ENCODE data around the gene ELL2. TPM values are rescaled to one million over a fixed set of nuclear protein-coding genes. Genes with fewer than 3 reads are reported as not detected.

ELL2 gene
- polyA plus RNA-seq, 3 donors, result 3.1 to 8.1 (median 5.8) TPM

- peaks cover 0 to 6% (median 4%) of the 10 kb centered on the region in 7 donors for H3K9me3 Mint-ChIP-seq
- Histone ChIP-seq H3K36me3 (replicated peaks in 1 of 2; ENCODE audit: control insufficient read depth in 1 of 2, insufficient read depth in 2 of 2, low read length in 2 of 2) (no peaks in the 10 kb centered on the region), H3K4me2 (replicated peaks; ENCODE audit: extremely low read depth, low read length, poor library complexity, severe bottlenecking) (no peak overlapping the region), H4K20me1 (ENCODE audit: insufficient read depth, low read length) (peaks cover 88% of the 10 kb centered on the region), H2AFZ (ENCODE audit: insufficient read depth, low read depth, low read length, poor library complexity, severe bottlenecking) (no peak overlapping the region), H3K27me3 (ENCODE audit: control insufficient read depth in 2 of 2, insufficient read depth in 2 of 2, low read length in 2 of 2) (no peaks in the 10 kb centered on the region), H3K4me3 (replicated peaks in 1 of 3; ENCODE audit: low read depth in 2 of 3, low read length in 3 of 3) (no peak overlapping the region), H3K27ac (ENCODE audit: low read depth in 1 of 2, low read length in 2 of 2) (no peak overlapping the region), H3K9ac (ENCODE audit: insufficient read depth, low read length, poor library complexity, severe bottlenecking) (no peak overlapping the region), H3K9me3 (replicated peaks in 1 of 2; ENCODE audit: control insufficient read depth in 1 of 2, insufficient read depth in 1 of 2, low read length in 2 of 2) (no peaks in the 10 kb centered on the region), H3K79me2 (ENCODE audit: insufficient read depth, low read length) (peaks cover 17% of the 10 kb centered on the region), H3K4me1 (ENCODE audit: control insufficient read depth in 1 of 2, insufficient read depth in 2 of 2, low read length in 2 of 2) (no peaks in the 10 kb centered on the region)
- no peak overlapping the region for H3K4me3 Mint-ChIP-seq
- peaks cover 0 to 1% (median 1%) of the 10 kb centered on the region in 3 donors for H3K27me3 Mint-ChIP-seq (ENCODE audit: low read depth in 3 of 3)
- no peak for TF ChIP-seq CTCF (IDR thresholded peaks at IDR 0.05)
- intact Hi-C loops (cut with micrococcal nuclease), result no loop called here
- H3K27ac Mint-ChIP-seq, result no peak overlapping the region
- DNase-seq, result no peak
- peaks cover 5 to 9% of the 10 kb centered on the region in 2 donors for H3K36me3 Mint-ChIP-seq
- WGBS (ENCODE audit: insufficient coverage), result no CpG with 5 or more reads among the region's 1 CpG
- peaks cover 10% of the 10 kb centered on the region for H3K4me1 Mint-ChIP-seq
Observed at GRCh38 chr5:95949810-95950209, 11.8 kb downstream of the ELL2 start.

- intact Hi-C loops (cut with micrococcal nuclease), result no loop called here
- no peak for DNase-seq
- Histone ChIP-seq H4K20me1 (ENCODE audit: insufficient read depth, low read length) (peaks cover 91% of the 10 kb centered on the region), H3K27ac (ENCODE audit: low read depth in 1 of 2, low read length in 2 of 2) (no peak overlapping the region), H3K4me1 (ENCODE audit: control insufficient read depth in 1 of 2, insufficient read depth in 2 of 2, low read length in 2 of 2) (no peaks in the 10 kb centered on the region), H3K9ac (ENCODE audit: insufficient read depth, low read length, poor library complexity, severe bottlenecking) (no peak overlapping the region), H3K4me3 (replicated peaks in 1 of 3; ENCODE audit: low read depth in 2 of 3, low read length in 3 of 3) (no peak overlapping the region), H3K79me2 (ENCODE audit: insufficient read depth, low read length) (peaks cover 14% of the 10 kb centered on the region), H3K4me2 (replicated peaks; ENCODE audit: extremely low read depth, low read length, poor library complexity, severe bottlenecking) (no peak overlapping the region), H2AFZ (ENCODE audit: insufficient read depth, low read depth, low read length, poor library complexity, severe bottlenecking) (no peak overlapping the region), H3K9me3 (replicated peaks in 1 of 2; ENCODE audit: control insufficient read depth in 1 of 2, insufficient read depth in 1 of 2, low read length in 2 of 2) (no peaks in the 10 kb centered on the region), H3K27me3 (ENCODE audit: control insufficient read depth in 2 of 2, insufficient read depth in 2 of 2, low read length in 2 of 2) (no peaks in the 10 kb centered on the region), H3K36me3 (replicated peaks in 1 of 2; ENCODE audit: control insufficient read depth in 1 of 2, insufficient read depth in 2 of 2, low read length in 2 of 2) (no peaks in the 10 kb centered on the region)
- Mint-ChIP-seq H3K4me1 (peaks cover 10% of the 10 kb centered on the region), H3K27me3 (ENCODE audit: low read depth in 3 of 3) (peaks cover 0 to 1% (median 0%) of the 10 kb centered on the region in 3 donors), H3K27ac (no peak overlapping the region), H3K36me3 (peaks cover 0 to 5% of the 10 kb centered on the region in 2 donors), H3K9me3 (peaks cover 0 to 6% (median 4%) of the 10 kb centered on the region in 7 donors), H3K4me3 (no peak overlapping the region)
- no peak for TF ChIP-seq CTCF (IDR thresholded peaks at IDR 0.05)
Observed at GRCh38 chr5:95948631-95949030, 13.0 kb downstream of the ELL2 start.
